ENCODE results near the gene ABHD6.
"Not testable (repeated sequence)": the region's sequence is repeated elsewhere in the genome, so short reads cannot be mapped to it uniquely, and the experiment has no call there.

ABHD6 gene

DNA sequence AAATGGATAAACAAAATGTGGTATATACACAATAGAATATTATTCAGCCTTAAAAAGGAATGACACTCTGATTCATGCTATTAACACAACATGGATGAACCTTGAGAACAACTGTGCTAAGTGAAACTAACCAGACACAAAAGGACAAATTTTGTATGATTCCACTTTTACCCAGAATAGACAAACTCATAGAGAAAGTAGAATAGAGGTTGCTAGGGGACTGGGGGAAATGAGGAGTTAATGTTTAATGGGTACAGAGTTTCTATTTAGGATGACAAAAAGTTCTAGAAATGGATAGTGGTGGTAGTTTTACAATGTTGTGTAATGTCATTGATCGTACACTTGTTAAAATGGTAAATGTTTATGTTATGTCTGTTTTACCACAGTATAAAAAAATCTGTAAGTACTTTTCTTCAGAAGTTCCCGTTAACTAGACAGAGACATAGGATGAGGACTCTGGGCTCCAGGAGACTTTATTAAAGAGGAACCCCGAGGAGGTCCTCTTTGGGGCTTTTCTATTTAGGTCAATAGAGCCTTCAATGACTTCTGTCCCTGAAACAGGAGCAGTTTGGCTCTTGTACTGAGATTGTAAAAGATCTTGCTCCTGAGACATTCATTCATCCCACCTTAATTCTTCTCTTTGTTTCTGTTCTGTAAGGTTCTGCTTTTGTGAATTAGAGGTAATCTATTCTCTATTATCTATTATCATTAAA lies 24.5 kb downstream of the ABHD6 start:
- no peak overlapping the region for H3K14ac ChIP-seq (ENCODE audit: low read length)
- H3K36me3 ChIP-seq (replicated peaks in 1 of 2; ENCODE audit: control insufficient read depth in 2 of 2, insufficient read depth in 2 of 2, low read length in 2 of 2): no peaks in the 10 kb centered on the region
- H3K27ac ChIP-seq (replicated peaks; ENCODE audit: low read length): no peak overlapping the region
- no peaks in the 10 kb centered on the region for H3K27me3 ChIP-seq (ENCODE audit: control insufficient read depth in 3 of 3, insufficient read depth in 3 of 3, low read depth in 1 of 3, low read length in 3 of 3)
- WGBS, 2 donors (ENCODE audit: extremely low coverage in 2 of 2, insufficient read length in 2 of 2, insufficient replicate concordance in 1 of 2): no CpG with 5 or more reads among the region's 3 CpGs
- H3K4me3 ChIP-seq (ENCODE audit: low read length in 2 of 2): no peak overlapping the region
- H3K18ac ChIP-seq (ENCODE audit: low read length): no peak overlapping the region
- no peak for DNase-seq (ENCODE audit: low spot score)
- no peaks in the 10 kb centered on the region for H3K9me3 ChIP-seq (replicated peaks in 1 of 2; ENCODE audit: control insufficient read depth in 2 of 2, insufficient read depth in 1 of 2, low read depth in 1 of 2, low read length in 2 of 2)
- no peak overlapping the region for H3K4me2 ChIP-seq (ENCODE audit: insufficient read depth, low read length, poor library complexity, severe bottlenecking)
- H4K8ac ChIP-seq (ENCODE audit: low read depth, low read length): no peak overlapping the region
- no peaks in the 10 kb centered on the region for H3K79me1 ChIP-seq (ENCODE audit: low read depth, low read length)
- H3K23ac ChIP-seq (ENCODE audit: low read depth, low read length, poor library complexity): no peak overlapping the region
- H4K91ac ChIP-seq (ENCODE audit: low read depth, low read length, poor library complexity): no peak overlapping the region
- H2BK5ac ChIP-seq (ENCODE audit: low read length): no peak overlapping the region
- no peak overlapping the region for H2AK5ac ChIP-seq (ENCODE audit: low read depth, low read length)
- no peak overlapping the region for H2BK12ac ChIP-seq (ENCODE audit: low read length)
- H3K9ac ChIP-seq (ENCODE audit: low read depth, low read length, poor library complexity): no peak overlapping the region
- H3K4me1 ChIP-seq (ENCODE audit: control insufficient read depth in 2 of 2, insufficient read depth in 1 of 2, low read depth in 1 of 2, low read length in 2 of 2): peaks cover 0 to 22% of the 10 kb centered on the region in 2 donors
- H2BK120ac ChIP-seq (ENCODE audit: low read depth, low read length): no peak overlapping the region
- H2AFZ ChIP-seq (ENCODE audit: low read length): no peak overlapping the region
- H3K4ac ChIP-seq (ENCODE audit: low read length): no peak overlapping the region
- no peak overlapping the region for H2BK15ac ChIP-seq (ENCODE audit: low read length)

DNA sequence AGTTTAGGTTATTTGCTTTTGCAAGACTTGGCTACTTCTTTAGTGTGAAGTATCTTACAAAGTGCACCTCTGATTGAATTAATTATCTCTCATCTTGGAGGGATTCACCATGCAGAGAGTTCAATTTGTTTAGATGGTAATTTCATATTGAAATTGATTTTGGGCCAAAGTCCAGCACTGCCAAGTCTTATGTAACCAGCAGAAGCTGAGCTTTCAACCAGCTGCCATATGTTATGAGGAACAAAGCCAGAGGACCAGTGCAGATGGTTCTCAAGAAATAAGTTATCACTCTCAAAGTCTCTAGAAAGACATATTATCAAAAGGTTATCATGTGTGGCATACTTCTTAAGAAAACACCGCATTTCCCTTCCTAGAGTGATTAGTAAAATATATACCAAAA lies 29.0 kb downstream of the ABHD6 start:
- Histone ChIP-seq H2AFZ (ENCODE audit: low read length) (no peak overlapping the region), H2BK12ac (ENCODE audit: low read length) (no peak overlapping the region), H3K18ac (ENCODE audit: low read length) (no peak overlapping the region), H3K9me3 (replicated peaks in 1 of 2; ENCODE audit: control insufficient read depth in 2 of 2, insufficient read depth in 1 of 2, low read depth in 1 of 2, low read length in 2 of 2) (no peaks in the 10 kb centered on the region), H3K4me1 (ENCODE audit: control insufficient read depth in 2 of 2, insufficient read depth in 1 of 2, low read depth in 1 of 2, low read length in 2 of 2) (no peaks in the 10 kb centered on the region), H2AK5ac (ENCODE audit: low read depth, low read length) (no peak overlapping the region), H3K27me3 (ENCODE audit: control insufficient read depth in 3 of 3, insufficient read depth in 3 of 3, low read depth in 1 of 3, low read length in 3 of 3) (no peaks in the 10 kb centered on the region), H3K4me2 (ENCODE audit: insufficient read depth, low read length, poor library complexity, severe bottlenecking) (no peak overlapping the region), H2BK120ac (ENCODE audit: low read depth, low read length) (no peak overlapping the region), H3K4ac (ENCODE audit: low read length) (no peak overlapping the region), H3K23ac (ENCODE audit: low read depth, low read length, poor library complexity) (no peak overlapping the region), H4K8ac (ENCODE audit: low read depth, low read length) (no peak overlapping the region), H2BK15ac (ENCODE audit: low read length) (no peak overlapping the region), H3K14ac (ENCODE audit: low read length) (no peak overlapping the region), H3K9ac (ENCODE audit: low read depth, low read length, poor library complexity) (no peak overlapping the region), H4K91ac (ENCODE audit: low read depth, low read length, poor library complexity) (no peak overlapping the region), H3K79me1 (ENCODE audit: low read depth, low read length) (no peaks in the 10 kb centered on the region), H3K27ac (replicated peaks; ENCODE audit: low read length) (no peak overlapping the region), H3K4me3 (ENCODE audit: low read length in 2 of 2) (no peak overlapping the region), H2BK5ac (ENCODE audit: low read length) (no peak overlapping the region), H3K36me3 (replicated peaks in 1 of 2; ENCODE audit: control insufficient read depth in 2 of 2, insufficient read depth in 2 of 2, low read length in 2 of 2) (peaks cover 0 to 2% of the 10 kb centered on the region in 2 donors)
- DNase-seq (ENCODE audit: low spot score): no peak
- no CpG with 5 or more reads among the region's 1 CpG for WGBS, 2 donors (ENCODE audit: extremely low coverage in 2 of 2, insufficient read length in 2 of 2, insufficient replicate concordance in 1 of 2)

DNA sequence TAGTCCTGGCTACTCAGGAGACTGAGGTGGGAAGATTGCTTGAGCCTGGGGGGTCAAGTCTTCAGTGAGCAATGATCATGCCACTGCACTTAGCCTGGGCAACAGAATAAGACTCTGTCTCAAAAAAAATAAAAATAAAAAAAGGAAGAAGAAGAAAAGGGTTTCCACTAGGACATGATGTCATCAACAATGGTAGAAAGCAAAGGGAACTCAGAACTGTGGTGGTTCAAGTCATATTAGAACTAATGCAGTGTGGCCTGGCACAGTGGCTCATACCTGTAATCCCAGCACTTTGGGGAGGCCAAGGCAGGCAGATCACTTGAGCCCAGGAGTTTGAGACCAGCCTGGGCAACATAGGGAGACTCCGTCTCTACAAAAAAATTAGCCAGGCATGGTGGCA lies 30.0 kb downstream of the ABHD6 start:
- H4K91ac ChIP-seq (ENCODE audit: low read depth, low read length, poor library complexity); H3K9ac ChIP-seq (ENCODE audit: low read depth, low read length, poor library complexity); H2BK120ac ChIP-seq (ENCODE audit: low read depth, low read length); H3K23ac ChIP-seq (ENCODE audit: low read depth, low read length, poor library complexity); H3K79me1 ChIP-seq (ENCODE audit: low read depth, low read length); H4K8ac ChIP-seq (ENCODE audit: low read depth, low read length); H3K36me3 ChIP-seq (replicated peaks in 1 of 2; ENCODE audit: control insufficient read depth in 2 of 2, insufficient read depth in 2 of 2, low read length in 2 of 2); H2AFZ ChIP-seq (ENCODE audit: low read length); H2BK12ac ChIP-seq (ENCODE audit: low read length); H3K4ac ChIP-seq (ENCODE audit: low read length); H3K4me3 ChIP-seq (ENCODE audit: low read length in 2 of 2); H3K18ac ChIP-seq (ENCODE audit: low read length); H2BK5ac ChIP-seq (ENCODE audit: low read length); H2AK5ac ChIP-seq (ENCODE audit: low read depth, low read length); DNase-seq (ENCODE audit: low spot score); H3K4me1 ChIP-seq (ENCODE audit: control insufficient read depth in 2 of 2, insufficient read depth in 1 of 2, low read depth in 1 of 2, low read length in 2 of 2); H3K4me2 ChIP-seq (ENCODE audit: insufficient read depth, low read length, poor library complexity, severe bottlenecking); H3K27ac ChIP-seq (replicated peaks; ENCODE audit: low read length); H3K14ac ChIP-seq (ENCODE audit: low read length); H2BK15ac ChIP-seq (ENCODE audit: low read length); H3K9me3 ChIP-seq (replicated peaks in 1 of 2; ENCODE audit: control insufficient read depth in 2 of 2, insufficient read depth in 1 of 2, low read depth in 1 of 2, low read length in 2 of 2); H3K27me3 ChIP-seq (ENCODE audit: control insufficient read depth in 3 of 3, insufficient read depth in 3 of 3, low read depth in 1 of 3, low read length in 3 of 3): not testable (repeated sequence)
- no CpG with 5 or more reads among the region's 1 CpG for WGBS, 2 donors (ENCODE audit: extremely low coverage in 2 of 2, insufficient read length in 2 of 2, insufficient replicate concordance in 1 of 2)

DNA sequence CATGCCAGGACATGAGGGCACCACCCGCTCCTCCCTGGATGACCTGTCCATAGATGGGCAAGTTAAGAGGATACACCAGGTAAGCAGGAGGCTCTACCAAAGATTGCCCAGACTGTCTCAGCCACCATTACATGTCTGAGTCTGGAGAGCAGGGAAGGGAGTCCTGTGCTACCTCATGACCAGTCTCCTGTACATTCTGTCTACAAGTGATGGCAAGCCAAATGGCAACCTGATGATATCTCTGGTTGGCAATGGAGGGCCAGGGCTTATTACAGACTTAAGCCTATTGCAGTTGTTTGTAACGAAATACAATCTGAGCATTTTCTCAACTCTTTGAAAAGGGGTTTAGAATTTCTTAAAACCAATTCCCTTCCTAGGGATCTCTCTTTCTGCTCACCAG lies 31.8 kb downstream of the ABHD6 start:
- Histone ChIP-seq H3K18ac (ENCODE audit: low read length) (no peak overlapping the region), H4K8ac (ENCODE audit: low read depth, low read length) (no peak overlapping the region), H3K36me3 (replicated peaks in 1 of 2; ENCODE audit: control insufficient read depth in 2 of 2, insufficient read depth in 2 of 2, low read length in 2 of 2) (peaks cover 0 to 2% of the 10 kb centered on the region in 2 donors), H3K4ac (ENCODE audit: low read length) (no peak overlapping the region), H2AFZ (ENCODE audit: low read length) (no peak overlapping the region), H3K27ac (replicated peaks; ENCODE audit: low read length) (no peak overlapping the region), H3K27me3 (ENCODE audit: control insufficient read depth in 3 of 3, insufficient read depth in 3 of 3, low read depth in 1 of 3, low read length in 3 of 3) (no peaks in the 10 kb centered on the region), H2BK5ac (ENCODE audit: low read length) (no peak overlapping the region), H2BK120ac (ENCODE audit: low read depth, low read length) (no peak overlapping the region), H2BK12ac (ENCODE audit: low read length) (no peak overlapping the region), H3K9me3 (replicated peaks in 1 of 2; ENCODE audit: control insufficient read depth in 2 of 2, insufficient read depth in 1 of 2, low read depth in 1 of 2, low read length in 2 of 2) (no peaks in the 10 kb centered on the region), H3K4me2 (ENCODE audit: insufficient read depth, low read length, poor library complexity, severe bottlenecking) (no peak overlapping the region), H3K14ac (ENCODE audit: low read length) (no peak overlapping the region), H3K23ac (ENCODE audit: low read depth, low read length, poor library complexity) (no peak overlapping the region), H3K9ac (ENCODE audit: low read depth, low read length, poor library complexity) (no peak overlapping the region), H3K4me1 (ENCODE audit: control insufficient read depth in 2 of 2, insufficient read depth in 1 of 2, low read depth in 1 of 2, low read length in 2 of 2) (no peaks in the 10 kb centered on the region), H2BK15ac (ENCODE audit: low read length) (no peak overlapping the region), H2AK5ac (ENCODE audit: low read depth, low read length) (no peak overlapping the region), H4K91ac (ENCODE audit: low read depth, low read length, poor library complexity) (no peak overlapping the region), H3K79me1 (ENCODE audit: low read depth, low read length) (no peaks in the 10 kb centered on the region), H3K4me3 (ENCODE audit: low read length in 2 of 2) (no peak overlapping the region)
- WGBS, 2 donors (ENCODE audit: extremely low coverage in 2 of 2, insufficient read length in 2 of 2, insufficient replicate concordance in 1 of 2): no CpG with 5 or more reads among the region's 2 CpGs
- no peak for DNase-seq (ENCODE audit: low spot score)
